Epithelial cell of esophagus (primary cell): ENCODE results near the gene KDSR.

ENCODE experiments used
- DNase-seq: peaks from one replicate; pipeline ENCODE4 v3.0.0; 2010; ENCODE audit warnings: low read depth
- H3K4me3 ChIP-seq: 2 replicates; pipeline ENCODE4 v1.5.1; 2011; ENCODE audit warnings: mild to moderate bottlenecking, low read length, control low read depth
- CTCF ChIP-seq: IDR thresholded peaks from 2 replicates; pipeline ENCODE4 v1.5.1; 2011; ENCODE audit warnings: low read depth, mild to moderate bottlenecking, low read length, control low read depth, inconsistent platforms; ENCODE audit not compliant: insufficient read depth; ENCODE audit errors: missing control alignments

KDSR gene

GRCh38 chr18:63379639-63379962 lies 12.6 kb upstream of the KDSR start:
- DNase-seq: no peak
- no peak for TF ChIP-seq CTCF
- no peak overlapping the region for H3K4me3 ChIP-seq

- no peak for TF ChIP-seq CTCF
- no peak for DNase-seq
- no peak overlapping the region for H3K4me3 ChIP-seq
Observed at GRCh38 chr18:63378919-63379638, 12.1 kb upstream of the KDSR start.

- DNase-seq: no peak
- no peak overlapping the region for H3K4me3 ChIP-seq
Observed at GRCh38 chr18:63377275-63377980, 10.4 kb upstream of the KDSR start.

GRCh38 chr18:63376538-63376937 lies 9.5 kb upstream of the KDSR start:
- no peak overlapping the region for H3K4me3 ChIP-seq
- TF ChIP-seq CTCF: no peak
- peak; percentile 34 for DNase-seq

More at GRCh38 chr18:63377275-63377980, 10.4 kb upstream of the KDSR start:
- TF ChIP-seq CTCF: no peak

- H3K4me3 ChIP-seq: no peak overlapping the region
- DNase-seq: no peak
- TF ChIP-seq CTCF: no peak
Observed at GRCh38 chr18:63374540-63374939, 7.5 kb upstream of the KDSR start.

GRCh38 chr18:63373161-63373560 lies 6.2 kb upstream of the KDSR start:
- no peak overlapping the region for H3K4me3 ChIP-seq
- TF ChIP-seq CTCF: no peak
- no peak for DNase-seq

- no peak for TF ChIP-seq CTCF
- no peak overlapping the region for H3K4me3 ChIP-seq
- DNase-seq: no peak
Observed at GRCh38 chr18:63368611-63369010, 1.6 kb upstream of the KDSR start.
